ENCODE data around the gene PLEKHH2. TPM values are rescaled to one million over a fixed set of nuclear protein-coding genes. Genes with fewer than 3 reads are reported as not detected.
A peak's percentile ranks its signal among the peaks of the same experiment; 100 is the strongest.

PLEKHH2 gene
- total RNA-seq, 1 donor from 2014 or later: 0.11 TPM

DNA sequence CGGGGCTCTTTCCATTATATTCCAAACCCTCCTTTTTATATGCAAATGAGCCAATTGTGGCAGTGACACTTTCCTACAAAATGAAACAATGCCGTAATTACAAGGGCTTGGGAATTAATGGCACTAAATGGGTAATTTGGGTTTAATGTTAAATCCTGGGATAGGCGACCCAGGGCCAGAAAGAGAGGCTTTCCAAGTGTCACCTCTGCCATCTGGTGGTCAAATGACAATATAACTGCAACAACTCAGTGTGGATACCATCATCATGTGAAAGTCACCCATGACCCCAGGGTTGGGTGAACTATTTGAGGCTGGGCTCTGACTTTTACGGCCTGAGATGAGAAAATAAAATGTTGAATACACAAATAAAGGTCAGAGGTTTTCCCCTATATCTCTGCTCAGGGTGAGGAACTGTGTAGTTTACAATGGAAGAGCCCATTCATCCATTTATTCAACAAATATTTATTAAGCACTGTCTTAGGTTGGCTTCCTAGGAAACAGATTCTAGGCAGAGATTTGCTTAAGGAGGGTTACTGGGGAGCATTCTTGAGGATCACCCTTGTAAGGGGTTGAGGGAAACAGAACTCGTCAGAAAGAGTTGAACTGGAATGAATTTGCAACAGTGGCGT is 27.7 kb upstream of the PLEKHH2 start:
- DNase-seq: no peak
- POLR2A ChIA-PET: interaction anchor here (1.3 kb wide), 1 partner anchor 13 kb away, joined by 9 read pairs; the partner anchor contains the start of gene THADA
- intact Hi-C loops (cut with micrococcal nuclease): loop anchor here (1.0 kb wide), 3 partner anchors 662 to 780 kb away; no protein-coding TSS in a partner anchor

DNA sequence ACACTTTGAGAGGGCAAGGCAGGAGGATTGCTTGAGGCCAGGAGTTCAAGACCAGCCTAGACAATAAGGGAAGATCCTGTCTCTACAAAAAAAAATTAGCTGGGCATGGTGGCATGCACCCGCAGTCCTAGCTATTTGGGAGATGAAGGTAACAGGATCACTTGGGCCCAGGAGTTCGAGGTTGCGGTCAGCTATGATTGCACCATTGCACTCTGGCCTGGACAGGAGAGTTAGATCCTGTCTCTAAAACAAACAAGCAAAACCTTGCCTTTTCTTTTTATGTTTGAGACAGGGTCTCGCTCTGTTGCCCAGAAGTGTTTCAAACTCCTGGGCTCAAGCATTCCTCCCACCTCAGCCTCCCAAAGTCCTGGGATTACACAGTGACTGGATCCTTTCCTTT is 26.7 kb upstream of the PLEKHH2 start:
- no peak for DNase-seq
- TF ChIP-seq, protein P1, sequence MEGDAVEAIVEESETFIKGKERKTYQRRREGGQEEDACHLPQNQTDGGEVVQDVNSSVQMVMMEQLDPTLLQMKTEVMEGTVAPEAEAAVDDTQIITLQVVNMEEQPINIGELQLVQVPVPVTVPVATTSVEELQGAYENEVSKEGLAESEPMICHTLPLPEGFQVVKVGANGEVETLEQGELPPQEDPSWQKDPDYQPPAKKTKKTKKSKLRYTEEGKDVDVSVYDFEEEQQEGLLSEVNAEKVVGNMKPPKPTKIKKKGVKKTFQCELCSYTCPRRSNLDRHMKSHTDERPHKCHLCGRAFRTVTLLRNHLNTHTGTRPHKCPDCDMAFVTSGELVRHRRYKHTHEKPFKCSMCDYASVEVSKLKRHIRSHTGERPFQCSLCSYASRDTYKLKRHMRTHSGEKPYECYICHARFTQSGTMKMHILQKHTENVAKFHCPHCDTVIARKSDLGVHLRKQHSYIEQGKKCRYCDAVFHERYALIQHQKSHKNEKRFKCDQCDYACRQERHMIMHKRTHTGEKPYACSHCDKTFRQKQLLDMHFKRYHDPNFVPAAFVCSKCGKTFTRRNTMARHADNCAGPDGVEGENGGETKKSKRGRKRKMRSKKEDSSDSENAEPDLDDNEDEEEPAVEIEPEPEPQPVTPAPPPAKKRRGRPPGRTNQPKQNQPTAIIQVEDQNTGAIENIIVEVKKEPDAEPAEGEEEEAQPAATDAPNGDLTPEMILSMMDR (IDR thresholded peaks at IDR 0.05): no peak
- Mint-ChIP-seq H3K4me3 (no peak overlapping the region), H3K4me1 (no peaks in the 10 kb centered on the region), H3K9me3 (no peaks in the 10 kb centered on the region), H3K27me3 (peaks cover 4% of the 10 kb centered on the region), H3K36me3 (ENCODE audit: low read depth) (no peaks in the 10 kb centered on the region), H3K27ac (no peak overlapping the region)
- POLR2A ChIA-PET: interaction anchor here (1.3 kb wide), 1 partner anchor 14 kb away, joined by 9 read pairs; the partner anchor contains the start of gene THADA
- CTCF ChIA-PET: interaction anchor here (0.5 to 3.0 kb wide), 5 partner anchors 14 to 814 kb away, joined by 3 to 11 read pairs (median 5); partner anchors contain the start of gene THADA
- ATAC-seq (ENCODE audit: low read depth): no peak
- intact Hi-C loops (cut with micrococcal nuclease): loop anchor here (5.0 kb wide), 1 partner anchor 267 kb away; no protein-coding TSS in a partner anchor

More for the DNA sequence above, 27.7 kb upstream of the PLEKHH2 start:
- Mint-ChIP-seq H3K9me3 (no peaks in the 10 kb centered on the region), H3K4me3 (no peak overlapping the region), H3K36me3 (ENCODE audit: low read depth) (no peaks in the 10 kb centered on the region), H3K27ac (no peak overlapping the region), H3K27me3 (peaks cover 2% of the 10 kb centered on the region), H3K4me1 (no peaks in the 10 kb centered on the region)
- ATAC-seq (ENCODE audit: low read depth): peak; percentile 73
- CTCF ChIA-PET: interaction anchor here (0.7 to 2.5 kb wide), 6 partner anchors 13 to 814 kb away, joined by 3 to 11 read pairs (median 4); partner anchors contain the start of gene THADA
- TF ChIP-seq, protein P1 (IDR thresholded peaks at IDR 0.05): no peak

DNA sequence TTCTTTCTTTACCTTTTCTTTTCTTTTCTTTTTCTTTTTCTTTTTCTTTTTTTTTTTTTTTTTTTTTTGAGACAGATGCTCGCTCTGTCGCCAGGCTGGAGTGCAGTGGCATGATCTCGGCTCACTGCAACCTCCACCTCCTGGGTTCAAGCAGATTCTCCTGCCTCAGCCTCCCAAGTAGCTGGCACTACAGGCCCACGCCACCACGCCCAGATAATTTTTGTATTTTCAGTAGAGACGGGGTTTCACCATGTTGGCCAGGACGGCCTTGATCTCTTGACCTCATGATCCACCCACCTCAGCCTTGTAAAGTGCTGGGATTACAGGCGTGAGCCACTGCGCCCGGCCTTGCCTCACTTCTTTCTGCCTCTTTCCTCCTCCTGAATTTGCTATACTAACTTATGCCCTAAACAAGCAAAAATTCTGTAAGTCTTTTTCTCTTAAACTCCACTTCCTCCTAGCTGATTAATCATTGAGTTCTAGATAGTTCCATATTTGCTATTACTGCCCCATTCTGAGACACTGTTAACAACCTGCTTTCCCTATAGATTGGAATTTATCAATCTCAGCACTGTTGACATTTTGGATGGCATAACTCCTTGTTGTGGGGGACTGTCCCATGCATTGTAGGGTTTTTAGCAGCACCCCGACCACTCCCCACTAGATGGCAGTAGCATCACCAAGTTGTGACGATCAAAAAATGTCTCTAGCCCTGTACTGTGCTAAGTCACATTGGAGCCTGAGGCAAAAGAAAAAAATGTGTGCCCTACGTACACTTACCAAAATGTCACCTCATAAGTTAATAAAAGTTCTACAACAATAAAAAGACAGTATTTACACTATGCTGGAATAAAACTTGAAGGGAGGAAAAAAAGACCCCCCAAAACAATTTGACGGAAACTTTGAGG is 24.8 kb upstream of the PLEKHH2 start:
- ChIA-PET POLR2A (no interaction called here), CTCF (interaction anchor here (2.0 to 3.0 kb wide), 2 partner anchors 15 to 665 kb away, joined by 6 to 10 read pairs; no protein-coding TSS in a partner anchor)
- Mint-ChIP-seq H3K9me3 (no peaks in the 10 kb centered on the region), H3K4me3 (no peak overlapping the region), H3K36me3 (ENCODE audit: low read depth) (no peaks in the 10 kb centered on the region), H3K27me3 (peaks cover 5% of the 10 kb centered on the region), H3K4me1 (no peaks in the 10 kb centered on the region), H3K27ac (peak overlapping the region; percentile 32)
- DNase-seq (peak; percentile 38), ATAC-seq (ENCODE audit: low read depth) (peak; percentile 95)
- intact Hi-C loops (cut with micrococcal nuclease): loop anchor here (1.0 to 5.0 kb wide), 2 partner anchors 16 to 265 kb away; partner anchors contain the start of gene THADA
- TF ChIP-seq, protein P1 (IDR thresholded peaks at IDR 0.05): peak; percentile 51

DNA sequence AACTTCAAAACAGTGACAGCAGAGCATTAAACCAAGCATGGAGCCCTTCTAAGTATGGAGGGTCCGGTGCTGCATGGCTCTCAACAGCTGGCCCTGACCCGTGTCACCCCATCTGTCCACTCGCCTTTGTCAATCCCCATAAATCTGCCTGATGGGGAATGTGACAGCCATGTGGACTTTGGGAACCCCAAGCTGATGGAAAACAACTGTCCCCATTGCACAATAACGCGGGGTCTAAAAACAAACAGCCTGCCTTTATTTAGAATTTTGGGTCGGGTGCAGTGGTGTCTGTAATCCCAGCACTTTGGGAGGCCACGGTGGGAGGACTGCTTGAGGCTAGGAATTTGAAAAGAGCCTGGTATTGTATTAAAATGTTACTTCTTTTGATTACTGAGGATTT is 24.1 kb upstream of the PLEKHH2 start:
- POLR2A ChIA-PET: no interaction called here
- CTCF ChIA-PET: interaction anchor here (2.0 to 3.0 kb wide), 2 partner anchors 16 to 666 kb away, joined by 6 to 10 read pairs; no protein-coding TSS in a partner anchor
- TF ChIP-seq, protein P1 (IDR thresholded peaks at IDR 0.05): no peak
- H3K9me3 Mint-ChIP-seq: no peaks in the 10 kb centered on the region
- H3K27me3 Mint-ChIP-seq: peaks cover 6% of the 10 kb centered on the region
- H3K27ac Mint-ChIP-seq: no peak overlapping the region
- no peaks in the 10 kb centered on the region for H3K4me1 Mint-ChIP-seq
- ATAC-seq (ENCODE audit: low read depth): no peak
- intact Hi-C loops (cut with micrococcal nuclease): loop anchor here (1.0 to 5.0 kb wide), 2 partner anchors 17 to 264 kb away; partner anchors contain the start of gene THADA
- DNase-seq: no peak
- H3K36me3 Mint-ChIP-seq (ENCODE audit: low read depth): no peaks in the 10 kb centered on the region
- no peak overlapping the region for H3K4me3 Mint-ChIP-seq
